ENCODE data around the gene AOPEP.
A peak's percentile ranks its signal among the peaks of the same experiment; 100 is the strongest.

Gene AOPEP

DNA sequence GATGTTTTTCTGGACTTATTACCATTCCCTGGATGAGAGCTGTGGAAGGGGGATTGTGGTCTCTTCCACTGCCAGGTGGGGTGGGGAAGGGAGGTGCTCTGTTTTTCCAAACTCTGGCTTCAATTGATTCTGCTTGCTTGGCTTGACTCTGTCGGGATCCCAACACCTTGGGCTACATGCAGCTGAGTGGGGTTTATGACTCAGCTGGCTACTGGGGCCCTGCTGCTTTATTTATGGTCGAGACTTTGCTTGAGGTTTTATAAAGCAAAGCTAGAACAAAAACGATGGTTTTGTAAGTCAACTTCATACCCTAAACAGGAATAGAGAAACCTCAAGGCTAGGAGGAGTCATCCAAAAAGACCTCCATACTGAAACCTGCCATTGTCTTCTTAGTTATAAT, 76.3 kb downstream of the AOPEP start:
- WGBS (ENCODE audit: insufficient coverage) = 29% methylated on average over 1 of the region's 3 CpGs
- Histone ChIP-seq H3K4me1 (ENCODE audit: control extremely low read depth in 1 of 4, control insufficient read depth in 4 of 4, insufficient read depth in 4 of 4, low read length in 3 of 4) (peaks cover 17 to 50% (median 25%) of the 10 kb centered on the region in 4 experiments), H3K27me3 (replicated peaks in 2 of 5; ENCODE audit: control insufficient read depth in 4 of 5, insufficient read depth in 5 of 5, low read length in 4 of 5) (no peaks in the 10 kb centered on the region), H3K9me3 (ENCODE audit: control extremely low read depth in 1 of 5, control insufficient read depth in 4 of 5, insufficient read depth in 2 of 5, low read depth in 1 of 5, low read length in 4 of 5) (no peaks in the 10 kb centered on the region), H3K36me3 (ENCODE audit: control insufficient read depth in 4 of 4, insufficient read depth in 4 of 4, low read length in 3 of 4) (peaks cover 0 to 17% (median 9%) of the 10 kb centered on the region in 4 experiments), H3K27ac (ENCODE audit: insufficient read depth in 1 of 2, low read depth in 1 of 2, low read length in 2 of 2, poor library complexity in 1 of 2, severe bottlenecking in 2 of 2) (no peak overlapping the region), H3K4me3 (ENCODE audit: control insufficient read depth in 1 of 7, extremely low read depth in 1 of 7, insufficient read depth in 4 of 7, low read depth in 2 of 7, low read length in 6 of 7) (no peak overlapping the region)
- ChIA-PET CTCF (interaction anchor here (2.8 to 5.4 kb wide), 2 partner anchors 20 to 115 kb away, joined by 11 to 21 read pairs; no protein-coding TSS in a partner anchor), POLR2A (no interaction called here)
- peak in 2 of 3 donors; percentile 47 to 69 for DNase-seq

DNA sequence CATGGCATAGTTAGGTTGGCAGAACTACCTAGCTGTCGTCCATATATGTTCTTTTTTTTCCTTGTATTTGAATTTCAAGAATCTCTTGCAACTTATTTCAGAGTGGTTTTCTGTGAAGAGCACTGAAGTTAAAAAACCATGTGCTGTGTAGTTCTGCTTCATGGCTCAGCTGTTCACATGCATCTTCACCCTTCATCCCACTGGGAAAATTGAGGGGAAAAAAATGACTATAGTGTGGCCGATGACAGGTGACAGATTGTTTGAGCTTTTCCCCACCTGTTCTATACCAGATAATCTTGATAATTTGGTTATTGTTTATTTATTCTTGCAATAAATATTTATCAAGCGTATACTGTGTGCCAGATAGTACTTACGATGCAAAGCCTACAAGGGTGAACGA, 77.8 kb downstream of the AOPEP start:
- WGBS (ENCODE audit: insufficient coverage) = 100% methylated on average over 1 of the region's 5 CpGs
- H3K9me3 ChIP-seq (ENCODE audit: control extremely low read depth in 1 of 5, control insufficient read depth in 4 of 5, insufficient read depth in 2 of 5, low read depth in 1 of 5, low read length in 4 of 5) = no peaks in the 10 kb centered on the region
- POLR2A ChIA-PET = no interaction called here
- H3K27ac ChIP-seq (ENCODE audit: insufficient read depth in 1 of 2, low read depth in 1 of 2, low read length in 2 of 2, poor library complexity in 1 of 2, severe bottlenecking in 2 of 2) = no peak overlapping the region
- peaks cover 0 to 17% (median 9%) of the 10 kb centered on the region in 4 experiments for H3K36me3 ChIP-seq (ENCODE audit: control insufficient read depth in 4 of 4, insufficient read depth in 4 of 4, low read length in 3 of 4)
- no peak overlapping the region for H3K4me3 ChIP-seq (ENCODE audit: control insufficient read depth in 1 of 7, extremely low read depth in 1 of 7, insufficient read depth in 4 of 7, low read depth in 2 of 7, low read length in 6 of 7)
- no peaks in the 10 kb centered on the region for H3K27me3 ChIP-seq (replicated peaks in 2 of 5; ENCODE audit: control insufficient read depth in 4 of 5, insufficient read depth in 5 of 5, low read length in 4 of 5)
- H3K4me1 ChIP-seq (ENCODE audit: control extremely low read depth in 1 of 4, control insufficient read depth in 4 of 4, insufficient read depth in 4 of 4, low read length in 3 of 4) = peaks cover 17 to 50% (median 25%) of the 10 kb centered on the region in 4 experiments
- DNase-seq = no peak
- CTCF ChIA-PET = interaction anchor here (1.0 to 5.4 kb wide), 7 partner anchors 10 to 327 kb away, joined by 3 to 21 read pairs (median 3); no protein-coding TSS in a partner anchor

DNA sequence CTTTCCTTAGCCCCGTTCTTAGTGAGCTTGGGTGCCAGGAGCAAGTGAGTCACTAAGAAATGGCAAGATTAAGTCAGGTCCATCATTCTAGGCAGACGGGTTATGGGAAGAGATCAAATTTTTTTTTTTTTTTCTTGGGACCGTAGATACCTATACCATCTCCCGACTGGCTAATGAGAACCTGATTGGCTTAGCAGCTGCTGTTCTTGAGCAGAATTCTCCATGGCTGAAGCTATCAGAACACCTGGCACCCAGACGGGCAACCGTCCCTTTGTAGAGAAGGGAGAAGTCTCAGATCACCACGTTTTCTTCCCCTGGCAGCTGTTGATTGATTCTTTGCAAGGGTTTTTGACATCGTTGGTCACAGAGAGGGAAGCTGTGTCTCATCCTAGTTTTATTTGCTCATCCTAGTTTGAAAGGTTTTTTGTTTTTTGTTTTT, 78.6 kb downstream of the AOPEP start:
- DNase-seq = peak in 2 of 3 donors; percentile 28 to 37
- H3K27me3 ChIP-seq (replicated peaks in 2 of 5; ENCODE audit: control insufficient read depth in 4 of 5, insufficient read depth in 5 of 5, low read length in 4 of 5) = no peaks in the 10 kb centered on the region
- no peak overlapping the region for H3K4me3 ChIP-seq (ENCODE audit: control insufficient read depth in 1 of 7, extremely low read depth in 1 of 7, insufficient read depth in 4 of 7, low read depth in 2 of 7, low read length in 6 of 7)
- H3K27ac ChIP-seq (ENCODE audit: insufficient read depth in 1 of 2, low read depth in 1 of 2, low read length in 2 of 2, poor library complexity in 1 of 2, severe bottlenecking in 2 of 2) = peak overlapping the region; percentile 92
- H3K4me1 ChIP-seq (ENCODE audit: control extremely low read depth in 1 of 4, control insufficient read depth in 4 of 4, insufficient read depth in 4 of 4, low read length in 3 of 4) = peaks cover 17 to 50% (median 25%) of the 10 kb centered on the region in 4 experiments
- POLR2A ChIA-PET = no interaction called here
- peaks cover 2 to 17% (median 9%) of the 10 kb centered on the region in 4 experiments for H3K36me3 ChIP-seq (ENCODE audit: control insufficient read depth in 4 of 4, insufficient read depth in 4 of 4, low read length in 3 of 4)
- 52% methylated on average over 5 of the region's 8 CpGs for WGBS (ENCODE audit: insufficient coverage)
- CTCF ChIA-PET = interaction anchor here (1.2 to 5.4 kb wide), 6 partner anchors 17 to 113 kb away, joined by 3 to 21 read pairs (median 4); no protein-coding TSS in a partner anchor
- no peaks in the 10 kb centered on the region for H3K9me3 ChIP-seq (ENCODE audit: control extremely low read depth in 1 of 5, control insufficient read depth in 4 of 5, insufficient read depth in 2 of 5, low read depth in 1 of 5, low read length in 4 of 5)

GRCh38 chr9:94805585-94805984, 79.1 kb downstream of the AOPEP start:
- peak overlapping the region; percentile 92 for H3K27ac ChIP-seq (ENCODE audit: insufficient read depth in 1 of 2, low read depth in 1 of 2, low read length in 2 of 2, poor library complexity in 1 of 2, severe bottlenecking in 2 of 2)
- no CpG with 5 or more reads among the region's 3 CpGs for WGBS (ENCODE audit: insufficient coverage)
- DNase-seq = peak; percentile 25 to 73 (median 61)
- CTCF ChIA-PET = interaction anchor here (1.2 to 5.4 kb wide), 6 partner anchors 17 to 112 kb away, joined by 3 to 21 read pairs (median 4); no protein-coding TSS in a partner anchor
- no peaks in the 10 kb centered on the region for H3K9me3 ChIP-seq (ENCODE audit: control extremely low read depth in 1 of 5, control insufficient read depth in 4 of 5, insufficient read depth in 2 of 5, low read depth in 1 of 5, low read length in 4 of 5)
- H3K4me1 ChIP-seq (ENCODE audit: control extremely low read depth in 1 of 4, control insufficient read depth in 4 of 4, insufficient read depth in 4 of 4, low read length in 3 of 4) = peaks cover 17 to 50% (median 25%) of the 10 kb centered on the region in 4 experiments
- POLR2A ChIA-PET = no interaction called here
- H3K27me3 ChIP-seq (replicated peaks in 2 of 5; ENCODE audit: control insufficient read depth in 4 of 5, insufficient read depth in 5 of 5, low read length in 4 of 5) = no peaks in the 10 kb centered on the region
- H3K36me3 ChIP-seq (ENCODE audit: control insufficient read depth in 4 of 4, insufficient read depth in 4 of 4, low read length in 3 of 4) = peaks cover 2 to 16% (median 9%) of the 10 kb centered on the region in 4 experiments
- peak overlapping the region in 2 of 7 experiments; percentile 13 to 39 for H3K4me3 ChIP-seq (ENCODE audit: control insufficient read depth in 1 of 7, extremely low read depth in 1 of 7, insufficient read depth in 4 of 7, low read depth in 2 of 7, low read length in 6 of 7)

- Histone ChIP-seq H3K27ac (ENCODE audit: insufficient read depth in 1 of 2, low read depth in 1 of 2, low read length in 2 of 2, poor library complexity in 1 of 2, severe bottlenecking in 2 of 2) (peak overlapping the region; percentile 92), H3K36me3 (ENCODE audit: control insufficient read depth in 4 of 4, insufficient read depth in 4 of 4, low read length in 3 of 4) (peaks cover 0 to 8% (median 2%) of the 10 kb centered on the region in 4 experiments), H3K9me3 (ENCODE audit: control extremely low read depth in 1 of 5, control insufficient read depth in 4 of 5, insufficient read depth in 2 of 5, low read depth in 1 of 5, low read length in 4 of 5) (no peaks in the 10 kb centered on the region), H3K4me3 (ENCODE audit: control insufficient read depth in 1 of 7, extremely low read depth in 1 of 7, insufficient read depth in 4 of 7, low read depth in 2 of 7, low read length in 6 of 7) (peak overlapping the region in 1 of 7 experiments; percentile 13), H3K4me1 (ENCODE audit: control extremely low read depth in 1 of 4, control insufficient read depth in 4 of 4, insufficient read depth in 4 of 4, low read length in 3 of 4) (peaks cover 17 to 50% (median 25%) of the 10 kb centered on the region in 4 experiments), H3K27me3 (replicated peaks in 2 of 5; ENCODE audit: control insufficient read depth in 4 of 5, insufficient read depth in 5 of 5, low read length in 4 of 5) (no peaks in the 10 kb centered on the region)
- peak; percentile 59 to 95 (median 90) for DNase-seq
- 90% methylated on average over 3 of the region's 3 CpGs for WGBS (ENCODE audit: insufficient coverage)
- ChIA-PET POLR2A (interaction anchor here (0.9 kb wide), 1 partner anchor 54 kb away, joined by 5 read pairs; no protein-coding TSS in a partner anchor), CTCF (interaction anchor here (0.7 to 2.2 kb wide), 3 partner anchors 54 to 152 kb away, joined by 3 to 7 read pairs (median 6); no protein-coding TSS in a partner anchor)
These were observed 79.9 kb downstream of the AOPEP start for GRCh38 chr9:94806307-94806893.

DNA sequence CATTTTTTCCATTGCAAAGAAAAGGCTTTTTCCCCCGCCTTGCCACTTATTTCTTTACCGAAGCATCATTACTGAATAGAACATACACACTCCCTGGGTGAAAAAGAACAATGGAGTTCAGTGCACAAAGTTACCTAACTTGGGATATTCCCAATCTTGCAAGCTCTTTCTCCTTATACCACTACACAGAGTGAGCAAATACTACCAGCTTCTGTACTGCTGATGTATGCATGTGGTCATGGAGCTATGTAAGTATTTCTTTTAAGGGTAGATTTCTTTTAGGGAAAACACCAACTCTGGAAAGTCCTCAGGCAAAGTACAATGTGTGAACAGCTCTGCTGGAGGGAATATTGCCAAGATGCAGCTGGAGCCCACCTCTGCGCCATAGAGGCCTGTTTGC, 81.1 kb downstream of the AOPEP start:
- Histone ChIP-seq H3K27me3 (replicated peaks in 2 of 5; ENCODE audit: control insufficient read depth in 4 of 5, insufficient read depth in 5 of 5, low read length in 4 of 5) (no peaks in the 10 kb centered on the region), H3K27ac (ENCODE audit: insufficient read depth in 1 of 2, low read depth in 1 of 2, low read length in 2 of 2, poor library complexity in 1 of 2, severe bottlenecking in 2 of 2) (no peak overlapping the region), H3K9me3 (ENCODE audit: control extremely low read depth in 1 of 5, control insufficient read depth in 4 of 5, insufficient read depth in 2 of 5, low read depth in 1 of 5, low read length in 4 of 5) (no peaks in the 10 kb centered on the region), H3K4me1 (ENCODE audit: control extremely low read depth in 1 of 4, control insufficient read depth in 4 of 4, insufficient read depth in 4 of 4, low read length in 3 of 4) (peaks cover 15 to 44% (median 21%) of the 10 kb centered on the region in 4 experiments), H3K36me3 (ENCODE audit: control insufficient read depth in 4 of 4, insufficient read depth in 4 of 4, low read length in 3 of 4) (peaks cover 0 to 6% (median 2%) of the 10 kb centered on the region in 4 experiments), H3K4me3 (ENCODE audit: control insufficient read depth in 1 of 7, extremely low read depth in 1 of 7, insufficient read depth in 4 of 7, low read depth in 2 of 7, low read length in 6 of 7) (no peak overlapping the region)
- ChIA-PET CTCF (interaction anchor here (1.3 to 2.2 kb wide), 3 partner anchors 54 to 109 kb away, joined by 4 to 7 read pairs (median 6); no protein-coding TSS in a partner anchor), POLR2A (no interaction called here)
- no peak for DNase-seq
- 100% methylated on average over 1 of the region's 3 CpGs for WGBS (ENCODE audit: insufficient coverage)
